Dendritic cell treated with granulocyte-macrophage colony-stimulating factor and Interleukin-4, amounts not matched to agents 40 ng/mL and 50 ng/mL, for 4 days (primary cell): ENCODE measurements around the gene ICE1.
A peak's percentile ranks its signal among the peaks of the same experiment; 100 is the strongest.

Experiments used
- H3K27ac Mint-ChIP-seq: one replicate; pipeline ENCODE4 v1.8.0; 2022; ENCODE audit warnings: mild to moderate bottlenecking, mixed read lengths
- H3K27me3 Mint-ChIP-seq: one replicate; pipeline ENCODE4 v1.8.0; 2022; ENCODE audit warnings: mild to moderate bottlenecking, mixed read lengths
- H3K36me3 Mint-ChIP-seq: one replicate; pipeline ENCODE4 v1.8.0; 2022; ENCODE audit warnings: low read depth, mixed read lengths
- H3K4me1 Mint-ChIP-seq: one replicate; pipeline ENCODE4 v1.8.0; 2022; ENCODE audit warnings: low read depth, mixed read lengths
- H3K4me3 Mint-ChIP-seq: one replicate; pipeline ENCODE4 v1.8.0; 2022; ENCODE audit warnings: mild to moderate bottlenecking, moderate library complexity, mixed read lengths
- H3K9me3 Mint-ChIP-seq: one replicate; pipeline ENCODE4 v1.8.0; 2022; ENCODE audit warnings: mixed read lengths
- intact Hi-C: fragments of 100-400 bp; cut with micrococcal nuclease; formaldehyde crosslinking; loops from one replicate; pipeline ENCODE4 v1.15.0; 2022

ICE1 gene, protein sequence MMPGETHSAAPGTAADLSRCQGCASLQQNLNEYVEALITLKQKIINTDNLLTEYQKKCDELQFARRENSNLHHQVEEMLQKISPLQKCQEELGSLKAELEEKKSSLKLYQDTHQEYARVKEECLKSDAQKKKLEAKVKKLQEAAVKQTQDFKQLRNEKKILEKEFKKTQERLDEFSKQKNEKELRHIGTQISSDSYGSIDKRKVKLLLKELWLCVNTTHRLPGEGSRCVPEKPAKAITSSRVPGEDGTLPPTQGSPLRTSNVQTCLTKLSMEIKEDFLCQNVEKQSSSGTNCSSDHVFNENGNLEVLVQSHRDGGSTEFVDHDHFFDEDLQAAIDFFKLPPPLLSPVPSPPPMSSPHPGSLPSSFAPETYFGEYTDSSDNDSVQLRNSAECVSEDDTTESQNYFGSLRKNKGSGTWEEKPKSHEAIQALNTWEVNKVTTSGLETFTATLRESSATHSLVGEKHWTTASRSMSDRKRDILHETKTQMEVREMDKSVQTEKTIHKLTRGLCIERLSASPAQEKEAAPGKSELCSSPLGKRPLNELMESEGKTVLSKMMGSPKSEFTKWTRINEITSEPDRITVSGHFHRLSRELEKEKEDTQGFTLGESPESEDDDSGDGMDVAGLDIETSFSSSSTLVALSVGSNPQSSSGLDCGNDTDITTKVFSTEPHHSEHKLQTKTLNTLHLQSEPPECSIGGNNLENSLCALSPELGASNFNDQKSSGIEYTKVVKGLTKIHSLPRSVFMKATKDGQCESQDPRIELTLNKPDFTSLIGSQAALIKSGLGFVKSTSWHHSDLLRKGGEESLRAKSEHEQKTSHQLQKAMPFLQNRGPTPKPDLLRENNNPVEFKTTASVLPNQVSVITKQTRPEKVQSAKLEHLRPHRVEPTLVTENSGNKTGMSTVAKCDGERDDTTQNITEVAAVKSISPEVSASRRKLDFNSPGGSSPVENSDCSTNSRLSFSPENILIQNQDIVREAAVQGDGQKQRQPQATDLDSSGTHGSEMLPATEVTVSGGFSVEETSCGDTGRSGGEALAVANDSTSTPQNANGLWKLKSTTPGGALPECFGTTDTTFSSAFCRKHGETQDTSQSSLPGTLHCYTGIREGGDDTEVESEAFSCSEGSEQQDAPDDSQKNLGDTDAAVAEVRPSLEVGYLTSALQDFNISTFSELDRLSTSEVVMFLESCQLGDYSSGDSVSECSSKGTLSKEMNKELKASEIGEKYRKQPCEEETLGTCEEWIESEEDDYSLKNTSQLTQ (N-terminal part only)

DNA sequence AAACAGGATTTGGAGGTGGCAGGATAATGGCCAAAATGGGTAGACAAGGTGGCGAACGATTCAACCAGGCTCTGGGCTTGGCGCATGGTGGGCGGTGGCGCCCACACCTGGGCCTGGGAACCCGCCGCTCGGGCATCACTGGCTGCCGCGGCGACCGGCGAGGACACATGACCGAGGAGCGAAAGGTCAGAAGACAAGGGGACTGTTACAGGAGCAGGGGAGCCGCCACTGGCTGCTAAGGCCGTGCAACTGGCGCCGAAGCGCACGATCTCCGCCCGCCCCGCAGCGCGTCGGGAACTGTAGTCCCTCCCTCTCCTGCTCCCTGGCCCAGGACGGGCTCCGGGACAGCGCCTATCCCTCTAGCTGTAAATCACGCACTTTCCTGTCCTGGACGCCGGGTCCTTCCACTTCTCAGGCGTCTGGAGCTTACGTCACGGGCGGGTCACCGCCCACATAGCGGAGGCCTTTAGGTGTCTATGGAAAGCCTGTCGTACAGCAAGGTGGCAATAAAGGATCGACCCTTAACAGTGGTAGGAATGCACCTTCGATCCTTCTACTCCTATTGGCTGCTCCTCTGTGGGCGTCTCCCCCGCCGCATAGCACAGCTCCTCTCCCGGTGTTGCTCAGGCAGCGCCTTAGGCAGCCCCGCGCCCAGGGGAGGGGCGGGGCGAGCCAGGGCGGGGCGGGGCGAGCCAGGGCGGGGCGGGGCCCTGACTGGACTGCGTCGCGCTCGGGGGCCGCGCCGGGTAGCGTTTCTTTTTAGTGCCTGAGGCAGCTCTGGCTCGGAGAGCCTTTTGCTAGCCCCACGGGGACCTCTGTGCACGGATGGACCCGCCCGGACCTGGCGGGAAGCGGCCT is at the start of gene ICE1:
ICE1 (plus strand) TSS at position 717 of the 858 bp plus-strand sequence. CDS start 239 bp downstream, outside the sequence.
- Mint-ChIP-seq H3K9me3 (no peaks in the 10 kb centered on the region), H3K27me3 (peaks cover 2% of the 10 kb centered on the region), H3K4me3 (no peak within 1 kb of the TSS), H3K27ac (peak within 1 kb of the TSS; percentile 96), H3K36me3 (peaks cover 6% of the 10 kb centered on the region), H3K4me1 (peaks cover 18% of the 10 kb centered on the region)
- intact Hi-C loops = loop anchor here (2.0 to 5.0 kb wide), 2 partner anchors 1211 to 1290 kb away; partner anchors contain the start of genes NSUN2, SRD5A1 and TENT4A

DNA sequence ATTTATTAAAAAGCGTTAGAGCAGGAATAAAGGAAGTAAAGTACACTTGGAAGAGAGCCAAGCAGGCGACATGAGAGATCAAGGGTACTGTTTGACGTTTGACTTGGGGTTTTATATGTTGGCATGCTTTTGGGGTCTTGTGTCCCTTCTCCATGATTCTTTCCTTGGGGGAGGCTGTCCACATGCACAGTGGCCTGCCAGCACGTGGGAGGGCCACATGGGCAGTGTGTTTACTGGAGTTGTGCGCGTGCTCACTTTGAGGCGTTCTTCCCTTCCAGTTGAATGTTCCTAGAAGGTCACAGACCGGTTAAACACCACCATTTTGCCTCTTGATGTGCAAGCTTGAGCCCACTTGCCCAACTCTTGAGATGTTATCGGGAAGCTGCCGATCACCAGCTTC is 49.5 kb upstream of the ICE1 start:
- no peaks in the 10 kb centered on the region for H3K36me3 Mint-ChIP-seq
- H3K9me3 Mint-ChIP-seq = peaks cover 53% of the 10 kb centered on the region
- no peaks in the 10 kb centered on the region for H3K27me3 Mint-ChIP-seq
- H3K4me1 Mint-ChIP-seq = no peaks in the 10 kb centered on the region
- intact Hi-C loops = no loop called here
- H3K27ac Mint-ChIP-seq = no peak overlapping the region
- no peak overlapping the region for H3K4me3 Mint-ChIP-seq

DNA sequence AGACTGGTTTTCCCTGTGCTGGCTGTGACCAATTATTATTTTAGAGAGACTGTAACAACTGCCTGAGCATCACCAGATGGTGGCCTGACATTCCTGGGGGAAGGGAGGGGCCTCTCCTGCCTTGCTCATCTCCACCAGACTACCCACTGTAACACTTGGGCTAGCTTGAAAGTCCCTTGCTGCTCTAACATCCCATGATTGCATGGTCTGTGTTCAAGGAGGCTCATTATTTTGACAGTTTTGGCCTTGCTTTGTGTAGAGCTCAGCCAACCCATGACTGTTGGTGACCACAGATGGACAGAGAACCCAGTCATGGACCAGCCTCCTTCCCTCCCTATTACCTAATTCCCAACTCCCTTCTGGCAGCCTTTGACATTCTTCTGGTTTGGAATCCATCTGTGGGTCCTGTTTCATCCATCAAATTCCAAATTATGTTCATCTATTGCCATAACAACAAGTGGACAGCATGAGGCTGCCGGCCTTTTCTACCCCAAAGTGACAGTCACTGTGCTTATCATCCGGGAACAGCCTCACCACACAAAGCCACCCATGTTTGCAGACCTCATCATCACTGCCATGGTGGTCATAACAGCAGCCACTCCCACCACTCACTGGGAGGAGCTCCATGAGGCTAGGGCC is 49.0 kb upstream of the ICE1 start:
- Mint-ChIP-seq H3K27ac (no peak overlapping the region), H3K4me1 (no peaks in the 10 kb centered on the region), H3K27me3 (no peaks in the 10 kb centered on the region), H3K4me3 (no peak overlapping the region), H3K36me3 (no peaks in the 10 kb centered on the region), H3K9me3 (peaks cover 53% of the 10 kb centered on the region)
- intact Hi-C loops = no loop called here

DNA sequence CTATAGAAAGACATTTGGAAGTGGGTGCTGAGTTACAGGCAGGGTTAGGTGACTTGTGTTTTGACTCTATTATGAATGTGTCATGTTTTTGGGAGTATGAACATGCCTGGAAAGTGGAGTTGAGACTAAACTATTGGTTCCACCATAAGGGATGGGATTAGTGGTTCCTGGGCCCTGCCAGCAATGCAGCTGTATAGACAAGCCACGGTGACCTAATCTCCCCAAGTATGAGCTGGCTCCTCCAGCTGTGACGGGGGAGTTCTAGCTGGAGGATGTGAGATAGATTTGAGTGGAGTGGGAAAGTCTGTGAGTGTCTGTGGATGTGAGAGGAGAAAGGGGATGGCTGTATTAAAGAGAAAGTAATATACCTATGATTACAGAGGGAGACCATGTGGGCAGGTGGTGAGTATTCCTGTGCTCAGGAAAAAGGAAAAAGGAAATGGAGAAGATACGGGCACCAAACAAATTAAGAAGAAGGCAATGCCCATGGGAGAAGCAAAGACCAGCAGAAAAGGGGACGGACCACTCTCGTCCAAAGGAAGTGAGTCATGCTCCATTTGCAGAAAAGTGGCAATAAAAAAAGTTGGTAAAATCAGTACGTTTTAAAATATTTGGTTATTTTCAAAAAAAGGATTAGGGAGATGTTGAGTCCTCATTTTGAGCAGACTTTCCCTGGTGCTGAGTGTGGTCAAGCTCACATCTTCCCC is 48.3 kb upstream of the ICE1 start:
- peaks cover 53% of the 10 kb centered on the region for H3K9me3 Mint-ChIP-seq
- no peaks in the 10 kb centered on the region for H3K4me1 Mint-ChIP-seq
- no peak overlapping the region for H3K4me3 Mint-ChIP-seq
- H3K36me3 Mint-ChIP-seq = no peaks in the 10 kb centered on the region
- no peak overlapping the region for H3K27ac Mint-ChIP-seq
- intact Hi-C loops = no loop called here
- no peaks in the 10 kb centered on the region for H3K27me3 Mint-ChIP-seq

DNA sequence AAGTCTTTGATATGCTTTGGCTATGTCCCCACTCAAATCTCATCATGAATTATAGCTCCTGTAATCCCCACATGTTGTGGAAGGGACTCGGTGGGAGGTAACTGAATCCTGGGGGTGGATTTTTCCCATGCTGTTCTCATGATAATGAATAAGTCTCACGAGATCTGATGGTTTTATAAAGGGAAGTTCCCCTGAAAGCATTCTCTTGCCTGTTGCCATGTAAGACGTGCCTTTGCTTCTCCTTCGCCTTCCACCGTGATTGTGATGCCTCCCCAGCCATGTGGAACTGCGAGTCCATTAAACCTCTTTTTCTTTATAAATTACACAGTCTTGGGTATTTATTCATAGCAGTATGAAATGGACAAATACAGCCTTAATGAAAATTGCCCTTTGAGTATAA is 44.7 kb upstream of the ICE1 start:
- Mint-ChIP-seq H3K4me1 (no peaks in the 10 kb centered on the region), H3K36me3 (no peaks in the 10 kb centered on the region), H3K27me3 (no peaks in the 10 kb centered on the region), H3K27ac (no peak overlapping the region), H3K9me3 (peaks cover 37% of the 10 kb centered on the region), H3K4me3 (no peak overlapping the region)
- intact Hi-C loops = no loop called here

DNA sequence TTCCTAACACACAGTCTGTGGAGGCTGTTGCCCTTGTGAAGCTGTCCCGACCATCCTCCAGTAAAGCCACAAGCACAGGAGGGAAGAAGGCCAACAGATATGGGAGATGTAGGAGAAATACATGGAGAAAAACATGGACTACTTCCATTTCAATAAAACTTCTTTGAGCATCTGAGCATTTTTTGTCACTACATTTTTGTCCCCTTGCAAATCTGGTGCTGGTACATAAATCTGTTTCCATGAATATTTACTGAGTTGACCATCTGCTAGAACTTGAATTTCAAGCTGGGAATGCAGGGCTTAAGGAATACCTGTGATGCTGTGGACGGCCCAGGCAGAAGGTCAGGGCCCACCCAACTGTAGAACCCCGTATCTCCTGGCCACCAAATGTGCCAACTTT is 43.9 kb upstream of the ICE1 start:
- Mint-ChIP-seq H3K27ac (no peak overlapping the region), H3K4me1 (no peaks in the 10 kb centered on the region), H3K36me3 (no peaks in the 10 kb centered on the region), H3K4me3 (no peak overlapping the region), H3K9me3 (peaks cover 30% of the 10 kb centered on the region), H3K27me3 (no peaks in the 10 kb centered on the region)
- intact Hi-C loops = no loop called here

DNA sequence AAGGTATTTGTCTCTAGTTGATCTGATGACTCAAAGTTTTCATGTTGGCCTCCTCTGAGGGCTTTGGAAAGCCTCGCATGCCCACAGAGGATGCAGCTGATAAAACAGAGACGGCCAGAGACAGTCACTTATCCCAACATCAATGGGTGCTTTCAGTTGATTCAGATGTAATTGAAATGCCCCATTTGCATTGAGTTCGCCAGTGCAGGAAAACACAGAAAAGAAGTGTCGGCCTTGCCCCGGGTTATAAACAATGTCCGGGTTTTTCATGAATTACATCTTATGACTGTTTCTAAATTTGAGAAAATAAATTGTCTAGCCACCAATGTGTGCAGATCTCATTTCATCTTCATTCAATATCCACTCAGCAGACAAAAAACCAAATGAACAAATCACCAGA is 42.2 kb upstream of the ICE1 start:
- Mint-ChIP-seq H3K27ac (no peak overlapping the region), H3K27me3 (no peaks in the 10 kb centered on the region), H3K4me1 (no peaks in the 10 kb centered on the region), H3K4me3 (no peak overlapping the region), H3K9me3 (peaks cover 18% of the 10 kb centered on the region), H3K36me3 (no peaks in the 10 kb centered on the region)
- intact Hi-C loops = no loop called here

DNA sequence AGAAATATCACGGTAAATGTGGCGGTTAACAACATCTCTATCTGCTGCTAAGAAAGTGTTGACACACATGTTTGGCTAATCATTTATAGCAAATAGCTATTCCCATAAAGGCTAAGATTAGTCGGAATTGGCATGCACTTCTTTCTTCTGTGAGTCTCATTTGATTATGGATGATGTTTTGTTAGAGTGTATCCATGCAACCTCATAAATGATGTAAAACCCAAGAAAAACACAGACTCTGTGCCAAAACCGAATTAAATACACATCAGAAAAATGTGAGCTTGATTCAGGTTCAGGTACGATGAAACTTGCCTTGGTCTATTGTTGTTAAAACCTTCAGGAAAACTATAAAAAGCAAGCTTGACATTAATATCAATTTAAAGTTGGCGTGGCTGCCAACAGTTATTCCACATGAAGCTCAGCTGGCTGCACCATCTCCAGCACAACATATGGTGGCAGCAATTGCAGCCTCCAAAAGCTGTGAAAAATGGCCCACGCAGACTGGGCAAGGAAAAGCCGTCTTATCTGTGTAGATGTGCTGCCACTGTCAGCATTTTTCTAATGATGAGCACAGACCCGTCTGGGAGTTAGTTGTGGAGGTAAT is 41.1 kb upstream of the ICE1 start:
- Mint-ChIP-seq H3K9me3 (peaks cover 12% of the 10 kb centered on the region), H3K27ac (no peak overlapping the region), H3K4me1 (no peaks in the 10 kb centered on the region), H3K36me3 (no peaks in the 10 kb centered on the region), H3K27me3 (no peaks in the 10 kb centered on the region), H3K4me3 (no peak overlapping the region)
- intact Hi-C loops = no loop called here

DNA sequence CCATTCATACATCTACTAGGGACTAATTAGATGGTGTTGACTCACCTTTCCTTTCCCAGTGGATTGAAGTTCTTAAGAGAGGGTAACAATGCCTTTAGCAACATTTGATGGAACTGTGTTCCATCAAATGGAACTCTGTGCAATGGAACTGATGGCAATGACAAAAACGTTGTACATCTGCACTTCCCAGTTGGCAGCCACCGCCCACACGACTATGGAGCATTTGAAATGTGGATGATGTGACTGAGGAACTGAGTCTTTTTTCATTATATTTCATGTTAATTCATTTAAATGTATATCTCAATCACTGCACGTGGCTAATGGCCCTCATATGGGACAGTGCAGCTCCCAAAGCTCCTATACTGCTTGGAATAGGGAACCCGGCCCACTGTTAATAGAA is 39.0 kb upstream of the ICE1 start:
- intact Hi-C loops = no loop called here
- Mint-ChIP-seq H3K4me3 (no peak overlapping the region), H3K36me3 (no peaks in the 10 kb centered on the region), H3K9me3 (peaks cover 10% of the 10 kb centered on the region), H3K27ac (no peak overlapping the region), H3K27me3 (no peaks in the 10 kb centered on the region), H3K4me1 (no peaks in the 10 kb centered on the region)

DNA sequence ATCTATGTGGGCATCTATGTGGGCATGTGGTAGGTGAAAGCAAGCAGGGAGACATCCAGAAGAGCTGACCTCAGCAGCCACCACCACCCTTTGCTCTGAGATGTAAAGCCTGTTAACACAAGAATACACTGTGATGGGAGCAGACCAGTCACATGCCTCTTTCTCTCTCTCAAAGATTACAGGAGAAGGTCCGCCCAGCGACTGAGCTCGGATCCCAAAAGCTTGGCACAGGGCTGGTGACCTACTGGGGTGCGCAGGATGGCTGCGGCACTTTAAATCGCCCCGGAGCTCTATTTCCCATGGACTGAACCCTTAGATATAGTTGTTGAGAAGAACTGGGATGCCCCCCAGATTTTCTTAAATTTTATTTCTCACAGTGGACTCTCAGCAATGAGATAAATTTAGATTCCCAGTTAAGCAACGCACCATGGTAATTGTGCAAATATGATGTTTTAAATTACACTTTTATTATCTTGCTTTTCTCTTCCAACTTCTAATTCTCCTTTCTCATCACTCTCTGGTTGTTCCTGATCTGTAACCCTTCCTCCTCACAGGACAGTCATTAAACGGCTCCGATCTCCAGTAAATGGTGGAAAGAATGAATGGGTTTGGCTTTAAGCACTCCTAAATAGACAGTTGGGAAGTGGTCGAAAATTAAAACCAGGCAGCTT is 37.7 kb upstream of the ICE1 start:
- Mint-ChIP-seq H3K27me3 (no peaks in the 10 kb centered on the region), H3K36me3 (no peaks in the 10 kb centered on the region), H3K4me1 (no peaks in the 10 kb centered on the region), H3K4me3 (no peak overlapping the region), H3K9me3 (peaks cover 10% of the 10 kb centered on the region), H3K27ac (no peak overlapping the region)
- intact Hi-C loops = no loop called here

DNA sequence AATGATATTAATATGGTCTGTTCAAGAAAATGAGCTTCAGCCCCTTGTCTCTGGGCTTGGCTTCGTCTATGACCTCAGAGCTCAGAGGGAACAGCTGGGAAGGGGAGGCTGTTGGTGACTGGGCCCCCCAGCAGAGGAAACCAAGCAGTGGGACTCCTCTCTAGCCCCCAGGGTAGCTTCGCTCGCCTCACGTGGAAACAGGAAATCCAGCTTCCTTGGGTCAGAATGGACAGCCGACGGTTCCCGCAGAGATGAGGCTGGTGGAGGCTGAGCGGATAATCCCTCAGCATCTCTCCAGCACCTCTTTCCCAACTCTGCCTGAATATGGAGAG is 37.2 kb upstream of the ICE1 start:
- Mint-ChIP-seq H3K36me3 (no peaks in the 10 kb centered on the region), H3K4me1 (no peaks in the 10 kb centered on the region), H3K9me3 (peaks cover 10% of the 10 kb centered on the region), H3K27ac (no peak overlapping the region), H3K27me3 (no peaks in the 10 kb centered on the region), H3K4me3 (no peak overlapping the region)
- intact Hi-C loops = no loop called here

DNA sequence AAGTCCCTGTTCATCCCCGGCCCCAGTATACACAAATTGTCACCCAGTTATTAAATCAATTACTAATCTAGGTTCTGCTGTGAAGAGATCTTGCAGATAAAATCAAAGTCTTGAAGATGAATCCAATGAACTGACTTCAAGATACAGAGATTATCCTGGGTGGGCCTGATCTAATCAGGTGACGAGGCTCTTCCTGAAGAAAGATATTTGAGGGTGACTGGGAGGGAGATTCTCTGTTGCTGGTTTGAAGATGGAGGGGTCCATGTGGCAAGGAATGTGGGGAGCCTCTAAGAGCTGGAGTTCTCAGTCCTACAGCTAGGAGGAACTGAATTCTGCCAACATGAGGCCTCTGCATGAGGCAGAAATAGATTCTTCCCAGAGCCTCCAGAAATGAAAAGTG is 36.1 kb upstream of the ICE1 start:
- intact Hi-C loops = no loop called here
- Mint-ChIP-seq H3K4me3 (no peak overlapping the region), H3K27me3 (no peaks in the 10 kb centered on the region), H3K27ac (no peak overlapping the region), H3K36me3 (no peaks in the 10 kb centered on the region), H3K4me1 (no peaks in the 10 kb centered on the region), H3K9me3 (peaks cover 10% of the 10 kb centered on the region)
